SK-N-SH treated with all-trans-retinoic acid at 6 μM for 48 hours (cell line): Measurements from ENCODE around the gene ATF5.

Source experiments
- ATAC-seq: fragments of 200-7000 bp; cut with Tn5 transposase; 3 replicates; pipeline ENCODE4 v1.9.1; 2020; ENCODE audit warnings: mild to moderate bottlenecking, moderate library complexity
- ARNTL ChIP-seq: fragments of 450-650 bp; formaldehyde crosslinking; IDR thresholded peaks from 2 replicates; pipeline ENCODE4 v1.5.0; 2020; ENCODE audit warnings: low read depth, mild to moderate bottlenecking, moderate library complexity, borderline replicate concordance
- BACH2 ChIP-seq: fragments of 250-450 bp; sonication (Bioruptor Pico); IDR thresholded peaks from 2 replicates; pipeline ENCODE4 v1.9.0; 2021; ENCODE audit warnings: mild to moderate bottlenecking, borderline replicate concordance
- CSDC2 ChIP-seq: fragments of 250-450 bp; sonication (Bioruptor Pico); IDR thresholded peaks from 2 replicates; pipeline ENCODE4 v1.5.0; 2020; ENCODE audit warnings: mild to moderate bottlenecking, moderate library complexity
- ESRRG ChIP-seq: fragments of 250-450 bp; sonication (Bioruptor Pico); IDR thresholded peaks from 2 replicates; pipeline ENCODE4 v1.6.1; 2021; ENCODE audit warnings: mild to moderate bottlenecking
- GLIS3 ChIP-seq: fragments of 250-450 bp; sonication (Bioruptor Pico); IDR thresholded peaks from 2 replicates; pipeline ENCODE4 v1.5.0; 2020; ENCODE audit warnings: mild to moderate bottlenecking, moderate library complexity
- OSR1 ChIP-seq: fragments of 250-450 bp; sonication (Bioruptor Pico); IDR thresholded peaks from 2 replicates; pipeline ENCODE4 v1.8.0; 2022; ENCODE audit warnings: moderate library complexity, mild to moderate bottlenecking, inconsistent platforms
- PPARA ChIP-seq: fragments of 250-450 bp; sonication (Bioruptor Pico); IDR thresholded peaks from 2 replicates; pipeline ENCODE4 v1.5.0; 2020; ENCODE audit warnings: mild to moderate bottlenecking, borderline replicate concordance
- RARB ChIP-seq: fragments of 250-450 bp; sonication (Bioruptor Pico); IDR thresholded peaks from 2 replicates; pipeline ENCODE4 v1.8.0; 2021; ENCODE audit warnings: mild to moderate bottlenecking, moderate library complexity
- SNAI2 ChIP-seq: fragments of 250-450 bp; sonication (Bioruptor Pico); IDR thresholded peaks from 2 replicates; pipeline ENCODE4 v1.5.0; 2020; ENCODE audit warnings: mild to moderate bottlenecking, moderate library complexity
- TCF4 ChIP-seq: fragments of 250-450 bp; sonication (Bioruptor Pico); IDR thresholded peaks from 2 replicates; pipeline ENCODE4 v1.8.0; 2021; ENCODE audit warnings: mild to moderate bottlenecking, moderate library complexity, borderline replicate concordance
- TSHZ2 ChIP-seq: fragments of 250-450 bp; sonication (Bioruptor Pico); IDR thresholded peaks from 2 replicates; pipeline ENCODE4 v1.5.0; 2020; ENCODE audit warnings: mild to moderate bottlenecking, moderate library complexity
- ZC3H10 ChIP-seq: fragments of 250-450 bp; sonication (Bioruptor Pico); IDR thresholded peaks from 2 replicates; pipeline ENCODE4 v1.5.1; 2021; ENCODE audit warnings: mild to moderate bottlenecking, moderate library complexity
- ZFP3 ChIP-seq: fragments of 250-450 bp; sonication (Bioruptor Pico); IDR thresholded peaks from 2 replicates; pipeline ENCODE4 v1.5.0; 2020; ENCODE audit warnings: mild to moderate bottlenecking, moderate library complexity
- ZFP30 ChIP-seq: fragments of 450-650 bp; formaldehyde crosslinking; IDR thresholded peaks from 2 replicates; pipeline ENCODE4 v1.5.0; 2022; ENCODE audit warnings: mild to moderate bottlenecking, moderate library complexity
- ZNF565 ChIP-seq: fragments of 450-650 bp; formaldehyde crosslinking; conservative IDR thresholded peaks from 2 replicates; pipeline ENCODE4 v1.5.0; 2020; ENCODE audit warnings: low read depth, mild to moderate bottlenecking, moderate library complexity
- ZNF70 ChIP-seq: fragments of 450-650 bp; formaldehyde crosslinking; IDR thresholded peaks from 2 replicates; pipeline ENCODE4 v1.5.0; 2020; ENCODE audit warnings: mild to moderate bottlenecking, moderate library complexity
- ZNF8 ChIP-seq: fragments of 450-650 bp; formaldehyde crosslinking; IDR thresholded peaks from 2 replicates; pipeline ENCODE4 v1.5.0; 2020; ENCODE audit warnings: mild to moderate bottlenecking, moderate library complexity
- TF ChIP-seq, protein P1 (sequence below): fragments of 250-450 bp; sonication (Bioruptor Pico); IDR thresholded peaks from 2 replicates; pipeline ENCODE4 v1.8.0; 2020; ENCODE audit warnings: mild to moderate bottlenecking, moderate library complexity, borderline replicate concordance
- TF ChIP-seq, protein P2 (sequence below): fragments of 250-450 bp; sonication (Bioruptor Pico); IDR thresholded peaks from 2 replicates; pipeline ENCODE4 v1.5.1; 2020; ENCODE audit warnings: low read depth, mild to moderate bottlenecking, moderate library complexity

The ATF5 gene

GRCh38 chr19:49952906-49953305 is 23.9 kb downstream of the ATF5 start:
- TF ChIP-seq CSDC2 (CRISPR knock-in tag) (no peak), ZFP3 (CRISPR knock-in tag) (no peak), GLIS3 (CRISPR knock-in tag) (no peak), ZFP30 (CRISPR knock-in tag) (no peak), TCF4 (CRISPR knock-in tag) (no peak), PPARA (CRISPR knock-in tag) (no peak), ARNTL (CRISPR knock-in tag) (no peak), BACH2 (CRISPR knock-in tag) (no peak), TSHZ2 (no peak), RARB (CRISPR knock-in tag) (no peak), ZNF8 (CRISPR knock-in tag) (no peak), ZNF70 (no peak), SNAI2 (CRISPR knock-in tag) (no peak), OSR1 (CRISPR knock-in tag) (no peak)
- TF ChIP-seq, protein P1, sequence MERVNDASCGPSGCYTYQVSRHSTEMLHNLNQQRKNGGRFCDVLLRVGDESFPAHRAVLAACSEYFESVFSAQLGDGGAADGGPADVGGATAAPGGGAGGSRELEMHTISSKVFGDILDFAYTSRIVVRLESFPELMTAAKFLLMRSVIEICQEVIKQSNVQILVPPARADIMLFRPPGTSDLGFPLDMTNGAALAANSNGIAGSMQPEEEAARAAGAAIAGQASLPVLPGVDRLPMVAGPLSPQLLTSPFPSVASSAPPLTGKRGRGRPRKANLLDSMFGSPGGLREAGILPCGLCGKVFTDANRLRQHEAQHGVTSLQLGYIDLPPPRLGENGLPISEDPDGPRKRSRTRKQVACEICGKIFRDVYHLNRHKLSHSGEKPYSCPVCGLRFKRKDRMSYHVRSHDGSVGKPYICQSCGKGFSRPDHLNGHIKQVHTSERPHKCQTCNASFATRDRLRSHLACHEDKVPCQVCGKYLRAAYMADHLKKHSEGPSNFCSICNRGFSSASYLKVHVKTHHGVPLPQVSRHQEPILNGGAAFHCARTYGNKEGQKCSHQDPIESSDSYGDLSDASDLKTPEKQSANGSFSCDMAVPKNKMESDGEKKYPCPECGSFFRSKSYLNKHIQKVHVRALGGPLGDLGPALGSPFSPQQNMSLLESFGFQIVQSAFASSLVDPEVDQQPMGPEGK: no peak
- no peak for ATAC-seq

DNA sequence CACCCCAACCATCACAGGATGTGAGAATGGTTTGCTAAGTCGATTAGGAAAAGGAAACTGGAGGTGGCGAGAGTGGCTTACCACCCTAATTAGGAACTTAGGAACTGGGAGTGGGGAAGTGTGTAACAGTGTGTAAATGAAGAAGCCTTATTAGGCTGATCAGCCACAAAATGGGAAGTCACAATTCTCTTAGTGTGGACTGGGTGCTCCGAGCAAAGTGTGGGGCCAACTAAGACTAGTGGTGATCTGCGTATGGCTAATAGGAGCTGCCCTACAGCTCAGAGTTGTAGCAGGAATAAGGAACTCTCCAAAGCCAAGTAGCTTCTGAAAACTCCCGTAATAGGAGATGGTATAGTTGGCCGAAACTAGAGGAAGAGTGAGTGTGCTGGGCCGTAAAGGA is 24.4 kb downstream of the ATF5 start:
- TF ChIP-seq TCF4 (CRISPR knock-in tag): no peak
- TF ChIP-seq OSR1 (CRISPR knock-in tag): no peak
- TF ChIP-seq ZC3H10 (CRISPR knock-in tag): no peak
- TF ChIP-seq SNAI2 (CRISPR knock-in tag): no peak
- ATAC-seq: no peak

DNA sequence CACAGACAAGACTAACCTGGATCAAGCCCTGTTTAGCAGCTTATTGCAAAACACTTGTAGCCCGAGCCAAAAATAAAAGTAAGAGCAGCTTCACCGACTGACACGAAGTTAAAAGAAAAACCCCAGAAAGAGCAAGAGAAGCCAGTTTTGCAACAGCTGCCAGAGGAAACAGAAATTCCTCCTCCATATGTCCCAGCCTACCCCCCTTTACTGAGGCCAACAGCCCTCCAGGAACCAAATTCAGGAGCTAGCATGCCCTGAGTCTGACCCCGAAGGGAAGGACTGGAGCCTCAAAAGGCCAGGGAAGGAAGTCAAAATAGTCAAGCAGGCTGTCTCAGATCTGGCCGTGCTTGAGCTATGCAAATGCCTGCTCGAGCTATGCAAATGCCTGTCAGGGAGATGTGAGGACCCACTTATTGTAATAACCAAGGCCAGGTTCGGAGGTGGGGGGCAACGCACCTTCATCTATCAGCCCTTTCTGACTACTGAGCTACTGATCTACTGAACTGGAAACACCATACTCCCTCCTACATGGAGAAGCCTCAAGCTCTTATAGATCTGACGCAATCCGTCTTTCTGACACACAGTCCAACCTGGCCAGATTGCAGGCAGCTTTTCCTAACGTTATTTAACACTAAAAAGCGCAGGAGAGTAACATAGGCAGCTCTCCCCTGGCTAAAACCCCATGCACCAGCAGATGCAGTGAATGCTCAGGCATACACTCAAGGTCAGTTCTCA is 25.3 kb downstream of the ATF5 start:
- no peak for ATAC-seq
- no peak for TF ChIP-seq TSHZ2
- TF ChIP-seq ZFP3 (CRISPR knock-in tag): no peak
- TF ChIP-seq SNAI2 (CRISPR knock-in tag): no peak
- TF ChIP-seq ZNF70: no peak
- TF ChIP-seq PPARA (CRISPR knock-in tag): no peak
- TF ChIP-seq ARNTL (CRISPR knock-in tag): no peak
- TF ChIP-seq BACH2 (CRISPR knock-in tag): no peak
- no peak for TF ChIP-seq GLIS3 (CRISPR knock-in tag)
- TF ChIP-seq, protein P2, sequence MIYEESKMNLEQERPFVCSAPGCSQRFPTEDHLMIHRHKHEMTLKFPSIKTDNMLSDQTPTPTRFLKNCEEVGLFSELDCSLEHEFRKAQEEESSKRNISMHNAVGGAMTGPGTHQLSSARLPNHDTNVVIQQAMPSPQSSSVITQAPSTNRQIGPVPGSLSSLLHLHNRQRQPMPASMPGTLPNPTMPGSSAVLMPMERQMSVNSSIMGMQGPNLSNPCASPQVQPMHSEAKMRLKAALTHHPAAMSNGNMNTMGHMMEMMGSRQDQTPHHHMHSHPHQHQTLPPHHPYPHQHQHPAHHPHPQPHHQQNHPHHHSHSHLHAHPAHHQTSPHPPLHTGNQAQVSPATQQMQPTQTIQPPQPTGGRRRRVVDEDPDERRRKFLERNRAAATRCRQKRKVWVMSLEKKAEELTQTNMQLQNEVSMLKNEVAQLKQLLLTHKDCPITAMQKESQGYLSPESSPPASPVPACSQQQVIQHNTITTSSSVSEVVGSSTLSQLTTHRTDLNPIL (CRISPR knock-in tag): no peak
- TF ChIP-seq RARB (CRISPR knock-in tag): no peak
- TF ChIP-seq ESRRG: no peak
- TF ChIP-seq, all 23 proteins: peak for 0

- ATAC-seq: no peak
These were observed 25.9 kb downstream of the ATF5 start for GRCh38 chr19:49954933-49955332.

More at GRCh38 chr19:49954933-49955332, 25.9 kb downstream of the ATF5 start:
- TF ChIP-seq ZNF565 (CRISPR knock-in tag): no peak
- TF ChIP-seq, protein P1: no peak
